GM13976 (cell line): ENCODE results near the gene VWA5B1.

Source experiments
- DNase-seq: peaks from one replicate; pipeline ENCODE4 v3.0.0; 2012; ENCODE audit warnings: low spot score
- in situ Hi-C: fragments of 300-500 bp; cut with MboI; formaldehyde crosslinking; loops from one replicate; pipeline ENCODE4 v1.12.0; 2022; ENCODE audit warnings: low sequenced_read_pairs, mixed read lengths, inconsistent platforms; ENCODE audit not compliant: unreplicated experiment
- TF ChIP-seq, protein P1 (sequence below): IDR thresholded peaks from 2 replicates; pipeline ENCODE4 v1.5.1; 2012; ENCODE audit warnings: borderline replicate concordance, mild to moderate bottlenecking; ENCODE audit not compliant: insufficient read depth; ENCODE audit errors: extremely low read depth, missing control alignments, control extremely low read depth

The VWA5B1 gene

DNA sequence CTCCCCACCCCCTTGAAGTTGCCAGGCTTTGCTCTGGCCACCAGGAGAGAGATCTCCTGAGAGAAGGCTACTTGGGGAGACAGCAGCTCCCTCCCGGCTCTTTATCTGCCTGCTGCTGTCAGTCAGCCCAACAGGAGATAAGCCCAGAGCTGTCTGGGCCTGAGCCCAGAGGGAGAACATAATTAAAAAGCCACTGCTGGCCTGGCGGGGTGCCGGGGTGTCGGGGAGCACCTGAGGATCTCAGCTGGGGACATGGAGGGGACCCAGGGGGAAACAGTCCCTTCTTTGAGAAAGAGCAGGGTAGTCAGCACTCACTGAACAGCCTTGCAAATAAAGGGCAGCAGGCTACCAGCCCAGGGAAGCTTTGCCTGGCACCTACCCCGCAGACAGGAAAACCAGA is 17.9 kb downstream of the VWA5B1 start:
- in situ Hi-C loops, result no loop called here
- DNase-seq, result no peak
- TF ChIP-seq, protein P1, sequence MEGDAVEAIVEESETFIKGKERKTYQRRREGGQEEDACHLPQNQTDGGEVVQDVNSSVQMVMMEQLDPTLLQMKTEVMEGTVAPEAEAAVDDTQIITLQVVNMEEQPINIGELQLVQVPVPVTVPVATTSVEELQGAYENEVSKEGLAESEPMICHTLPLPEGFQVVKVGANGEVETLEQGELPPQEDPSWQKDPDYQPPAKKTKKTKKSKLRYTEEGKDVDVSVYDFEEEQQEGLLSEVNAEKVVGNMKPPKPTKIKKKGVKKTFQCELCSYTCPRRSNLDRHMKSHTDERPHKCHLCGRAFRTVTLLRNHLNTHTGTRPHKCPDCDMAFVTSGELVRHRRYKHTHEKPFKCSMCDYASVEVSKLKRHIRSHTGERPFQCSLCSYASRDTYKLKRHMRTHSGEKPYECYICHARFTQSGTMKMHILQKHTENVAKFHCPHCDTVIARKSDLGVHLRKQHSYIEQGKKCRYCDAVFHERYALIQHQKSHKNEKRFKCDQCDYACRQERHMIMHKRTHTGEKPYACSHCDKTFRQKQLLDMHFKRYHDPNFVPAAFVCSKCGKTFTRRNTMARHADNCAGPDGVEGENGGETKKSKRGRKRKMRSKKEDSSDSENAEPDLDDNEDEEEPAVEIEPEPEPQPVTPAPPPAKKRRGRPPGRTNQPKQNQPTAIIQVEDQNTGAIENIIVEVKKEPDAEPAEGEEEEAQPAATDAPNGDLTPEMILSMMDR, result no peak

DNA sequence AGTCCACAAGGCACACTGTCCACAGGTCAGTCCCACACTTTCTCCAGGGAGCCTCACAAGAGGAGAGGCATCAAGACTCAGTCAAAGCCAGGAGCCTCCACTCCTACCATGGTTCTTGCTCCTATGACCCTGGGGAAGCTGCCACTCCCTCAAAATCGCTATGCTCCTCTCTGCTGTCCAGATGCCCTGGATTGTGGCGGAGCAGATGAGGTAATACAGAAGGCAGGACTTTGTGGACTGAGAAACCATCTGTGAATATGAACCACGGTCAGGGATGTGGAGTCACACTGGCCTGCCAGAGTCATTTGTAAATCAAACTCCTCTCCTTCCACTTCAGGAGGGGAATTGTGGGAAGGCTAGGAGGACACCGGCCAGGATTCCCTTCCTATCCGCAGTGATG is 20.6 kb downstream of the VWA5B1 start:
- no peak for DNase-seq

GRCh38 chr1:20312310-20312709 is 21.6 kb downstream of the VWA5B1 start:
- in situ Hi-C loops, result no loop called here
- TF ChIP-seq, protein P1, result no peak
- no peak for DNase-seq

More for the DNA sequence above, 20.6 kb downstream of the VWA5B1 start:
- in situ Hi-C loops, result no loop called here
- TF ChIP-seq, protein P1, result no peak

DNA sequence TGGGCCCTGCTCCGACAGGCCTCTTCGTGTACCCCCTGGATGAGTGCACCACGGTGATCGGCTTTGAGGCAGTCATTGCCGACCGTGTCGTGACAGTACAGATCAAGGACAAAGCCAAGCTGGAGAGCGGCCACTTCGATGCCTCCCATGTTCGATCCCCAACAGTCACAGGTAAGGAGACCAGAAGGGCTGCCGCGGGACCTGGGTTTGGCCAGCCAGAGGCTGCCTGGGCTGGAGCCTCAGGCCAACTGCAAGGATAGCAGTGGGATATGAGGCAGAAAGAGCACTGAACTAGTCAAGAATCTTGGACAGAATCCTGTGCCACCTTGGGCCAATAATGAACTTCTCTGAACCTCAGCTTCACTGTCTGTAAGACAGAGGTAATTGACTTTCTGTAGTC is 22.1 kb downstream of the VWA5B1 start:
- TF ChIP-seq, protein P1, result no peak
- DNase-seq, result no peak
- in situ Hi-C loops, result no loop called here

DNA sequence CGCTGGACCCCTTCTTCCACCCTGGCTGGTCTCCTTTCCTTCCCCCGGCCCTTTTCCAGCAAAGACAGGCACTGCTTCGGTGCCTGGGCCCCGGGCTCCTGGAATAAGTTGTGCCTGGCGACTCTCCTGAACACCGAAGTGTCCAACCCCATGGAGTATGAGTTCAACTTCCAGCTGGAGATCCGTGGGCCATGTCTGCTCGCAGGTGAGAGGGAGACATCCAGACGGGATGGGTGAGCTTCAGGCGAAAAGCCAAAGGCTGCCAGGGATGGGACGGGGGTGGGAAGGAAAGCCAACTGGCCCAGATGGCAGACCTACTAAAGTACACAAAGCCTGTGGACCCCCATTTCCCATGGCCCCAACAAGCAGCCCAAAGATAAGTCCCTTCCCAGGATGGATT is 26.8 kb downstream of the VWA5B1 start:
- no peak for DNase-seq
- in situ Hi-C loops, result no loop called here
- TF ChIP-seq, protein P1, result no peak

DNA sequence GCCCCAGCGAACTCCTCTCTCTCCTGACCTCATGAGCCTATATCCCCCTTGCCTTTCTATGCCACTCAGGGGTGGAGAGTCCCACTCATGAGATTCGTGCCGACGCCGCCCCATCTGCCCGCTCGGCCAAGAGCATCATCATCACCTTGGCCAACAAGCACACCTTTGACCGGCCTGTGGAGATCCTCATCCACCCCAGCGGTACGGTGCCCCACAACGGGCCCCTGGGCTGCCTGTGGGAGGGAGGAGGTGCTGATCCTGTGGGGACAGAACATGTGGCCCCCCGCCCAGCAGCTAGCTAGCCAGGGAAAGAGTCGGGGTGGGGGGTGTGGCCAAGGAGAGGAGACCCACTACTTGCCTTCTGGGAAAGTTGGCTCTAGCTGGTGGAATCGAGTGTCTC is 27.8 kb downstream of the VWA5B1 start:
- no peak for DNase-seq
- in situ Hi-C loops, result no loop called here
- TF ChIP-seq, protein P1, result no peak

DNA sequence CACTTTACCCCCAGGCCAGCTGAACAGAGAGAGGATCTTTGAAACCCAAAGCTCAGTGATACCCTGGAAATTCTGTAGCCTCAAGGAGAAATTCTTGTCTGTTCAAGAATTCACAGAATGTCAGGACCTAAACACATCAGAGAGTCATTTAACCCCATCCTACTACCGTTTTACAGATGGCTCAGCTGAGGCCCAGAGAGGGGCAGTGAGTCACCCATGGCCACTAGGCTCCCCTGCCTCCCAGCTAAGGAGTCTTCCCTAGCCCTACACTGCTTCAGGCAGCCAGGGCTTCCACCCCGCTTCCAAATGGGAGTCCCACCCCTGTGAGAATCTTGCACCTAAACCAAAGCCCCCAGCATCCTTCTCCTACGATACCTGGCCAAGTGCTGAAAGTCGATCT is 28.3 kb downstream of the VWA5B1 start:
- in situ Hi-C loops, result no loop called here
- TF ChIP-seq, protein P1, result no peak
- no peak for DNase-seq
